PFSK-1 (cell line): Measurements from ENCODE around the gene PTCH1.

ENCODE experiments used
- FOXP2 ChIP-seq: optimal IDR thresholded peaks from 2 replicates; pipeline ENCODE3; 2011; ENCODE audit warnings: borderline replicate concordance, control low read depth, inconsistent platforms; ENCODE audit not compliant: insufficient read depth; ENCODE audit errors: extremely low read length, extremely low read depth
- POLR2AphosphoS5 ChIP-seq: IDR thresholded peaks from 2 replicates; pipeline ENCODE4 v1.6.1; 2012; ENCODE audit warnings: low read depth, mild to moderate bottlenecking, control low read depth, low read length, moderate library complexity
- SIN3A ChIP-seq: IDR thresholded peaks from 2 replicates; pipeline ENCODE4 v1.6.1; 2012; ENCODE audit warnings: mild to moderate bottlenecking, low read length, moderate library complexity, borderline replicate concordance; ENCODE audit not compliant: insufficient read depth
- TAF1 ChIP-seq: IDR thresholded peaks from 2 replicates; pipeline ENCODE4 v1.6.1; 2012; ENCODE audit warnings: low read length, control low read depth, borderline replicate concordance; ENCODE audit not compliant: insufficient read depth
- TF ChIP-seq, protein P1 (sequence below), 2 experiments: IDR thresholded peaks; 2 replicates each; pipeline versions ENCODE4 v1.6.1 to v1.8.0; 2011 to 2012; ENCODE audit warnings: low read depth in 2 of 2, low read length in 2 of 2, control low read depth in 1 of 2, inconsistent platforms in 1 of 2, mild to moderate bottlenecking in 1 of 2, moderate library complexity in 1 of 2; ENCODE audit not compliant: insufficient read depth in 1 of 2

PTCH1 gene

GRCh38 chr9:95511616-95511931 lies 5.2 kb downstream of the PTCH1 start:
- TF ChIP-seq FOXP2 (no peak), SIN3A (no peak), POLR2AphosphoS5 (no peak), TAF1 (no peak)
- TF ChIP-seq, protein P1, sequence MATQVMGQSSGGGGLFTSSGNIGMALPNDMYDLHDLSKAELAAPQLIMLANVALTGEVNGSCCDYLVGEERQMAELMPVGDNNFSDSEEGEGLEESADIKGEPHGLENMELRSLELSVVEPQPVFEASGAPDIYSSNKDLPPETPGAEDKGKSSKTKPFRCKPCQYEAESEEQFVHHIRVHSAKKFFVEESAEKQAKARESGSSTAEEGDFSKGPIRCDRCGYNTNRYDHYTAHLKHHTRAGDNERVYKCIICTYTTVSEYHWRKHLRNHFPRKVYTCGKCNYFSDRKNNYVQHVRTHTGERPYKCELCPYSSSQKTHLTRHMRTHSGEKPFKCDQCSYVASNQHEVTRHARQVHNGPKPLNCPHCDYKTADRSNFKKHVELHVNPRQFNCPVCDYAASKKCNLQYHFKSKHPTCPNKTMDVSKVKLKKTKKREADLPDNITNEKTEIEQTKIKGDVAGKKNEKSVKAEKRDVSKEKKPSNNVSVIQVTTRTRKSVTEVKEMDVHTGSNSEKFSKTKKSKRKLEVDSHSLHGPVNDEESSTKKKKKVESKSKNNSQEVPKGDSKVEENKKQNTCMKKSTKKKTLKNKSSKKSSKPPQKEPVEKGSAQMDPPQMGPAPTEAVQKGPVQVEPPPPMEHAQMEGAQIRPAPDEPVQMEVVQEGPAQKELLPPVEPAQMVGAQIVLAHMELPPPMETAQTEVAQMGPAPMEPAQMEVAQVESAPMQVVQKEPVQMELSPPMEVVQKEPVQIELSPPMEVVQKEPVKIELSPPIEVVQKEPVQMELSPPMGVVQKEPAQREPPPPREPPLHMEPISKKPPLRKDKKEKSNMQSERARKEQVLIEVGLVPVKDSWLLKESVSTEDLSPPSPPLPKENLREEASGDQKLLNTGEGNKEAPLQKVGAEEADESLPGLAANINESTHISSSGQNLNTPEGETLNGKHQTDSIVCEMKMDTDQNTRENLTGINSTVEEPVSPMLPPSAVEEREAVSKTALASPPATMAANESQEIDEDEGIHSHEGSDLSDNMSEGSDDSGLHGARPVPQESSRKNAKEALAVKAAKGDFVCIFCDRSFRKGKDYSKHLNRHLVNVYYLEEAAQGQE (IDR thresholded peaks at IDR 0.05; ENCODE audit: insufficient read depth in 1 of 2, low read depth in 2 of 2, low read length in 2 of 2) = no peak

- TF ChIP-seq SIN3A (no peak), FOXP2 (no peak), TAF1 (no peak), POLR2AphosphoS5 (peak; percentile 11; the same call in 1 of the 2 replicates)
Observed at GRCh38 chr9:95510709-95511615, 5.8 kb downstream of the PTCH1 start.

DNA sequence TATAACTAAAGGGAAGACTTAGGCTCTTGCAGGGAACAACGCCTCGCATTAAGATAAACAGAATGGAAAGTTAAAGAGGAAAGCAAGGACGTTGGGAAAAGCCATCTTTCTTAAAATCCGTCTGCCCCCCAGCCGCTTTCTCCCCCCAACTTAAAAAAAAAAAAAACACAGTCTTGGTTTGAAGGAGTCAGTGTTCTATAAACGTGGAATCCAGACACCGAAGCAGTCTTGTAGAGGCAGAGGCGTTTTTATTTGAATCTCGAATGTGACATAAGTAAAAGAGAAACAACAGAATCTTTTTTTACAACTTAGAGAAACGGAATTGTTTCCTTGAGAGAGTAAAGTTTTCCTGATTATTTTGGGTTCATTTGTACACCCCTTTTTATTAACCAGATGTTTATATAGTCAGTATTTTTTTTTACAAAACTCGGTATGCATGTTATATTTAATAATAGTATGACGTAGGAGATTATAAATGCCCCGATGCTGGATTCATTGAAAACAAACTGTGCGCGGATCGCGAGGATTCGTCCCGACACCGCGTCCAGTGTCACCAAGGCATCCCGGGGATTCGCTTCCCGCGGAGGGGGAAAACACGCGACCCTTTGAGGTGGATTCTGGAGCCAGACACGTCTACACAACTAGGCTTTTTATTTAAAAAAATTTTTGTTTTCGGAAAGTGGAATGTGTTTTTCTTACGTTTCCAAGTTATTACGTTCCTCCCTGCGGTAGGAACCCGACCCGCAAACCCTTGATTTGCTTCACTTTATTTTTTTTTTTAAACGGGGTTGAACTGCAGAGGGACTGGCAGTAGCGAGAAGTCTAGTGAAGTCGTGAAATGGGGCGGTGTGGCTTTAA lies 6.7 kb downstream of the PTCH1 start:
- no peak for TF ChIP-seq FOXP2
- TF ChIP-seq TAF1 = peak; percentile 33; the same call in 1 of the 2 replicates
- peak; percentile 65; the same call in 1 of the 2 replicates for TF ChIP-seq POLR2AphosphoS5
- TF ChIP-seq SIN3A = no peak
- TF ChIP-seq, protein P1 (IDR thresholded peaks at IDR 0.05; ENCODE audit: insufficient read depth in 1 of 2, low read depth in 2 of 2, low read length in 2 of 2) = no peak

GRCh38 chr9:95508968-95509850 lies 7.6 kb downstream of the PTCH1 start:
- TF ChIP-seq FOXP2 = no peak
- TF ChIP-seq, protein P1 (IDR thresholded peaks at IDR 0.05; ENCODE audit: insufficient read depth in 1 of 2, low read depth in 2 of 2, low read length in 2 of 2) = no peak
- peak; percentile 62; the same call in 1 of the 2 replicates for TF ChIP-seq POLR2AphosphoS5
- TF ChIP-seq SIN3A = peak; percentile 61; the same call in 1 of the 2 replicates
- peak; percentile 73; the same call in 1 of the 2 replicates for TF ChIP-seq TAF1
